Measurements from ENCODE around the gene TNMD.
A peak's percentile ranks its signal among the peaks of the same experiment; 100 is the strongest.
"Not testable (repeated sequence)": the region's sequence is repeated elsewhere in the genome, so short reads cannot be mapped to it uniquely, and the experiment has no call there.

TNMD gene

GRCh38 chrX:100584611-100585010 lies at the start of gene TNMD:
TSS of gene TNMD (plus strand) at chrX:100584936. CDS start at chrX:100585019, 83 bp downstream.
- DNase-seq, result no peak

DNA sequence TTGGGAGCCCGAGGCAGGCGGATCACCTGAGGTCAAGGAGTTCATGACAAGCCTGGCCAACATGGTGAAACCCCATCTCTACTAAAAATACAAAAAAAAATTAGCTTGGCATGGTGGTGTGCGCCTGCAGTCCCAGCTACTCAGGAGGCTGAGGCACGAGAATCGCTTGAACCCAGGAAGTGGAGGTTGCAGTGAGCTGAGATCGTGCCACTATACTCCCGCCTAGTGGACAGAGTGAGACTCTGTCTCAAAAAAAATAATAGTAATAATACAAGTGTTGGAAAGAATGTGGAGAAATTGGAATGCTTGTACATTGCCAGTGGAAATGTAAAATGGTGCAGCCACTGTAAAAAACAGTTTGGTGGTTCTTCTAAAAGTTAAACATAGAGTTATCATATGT lies 19.2 kb upstream of the TNMD start:
- DNase-seq, result not testable (repeated sequence)

GRCh38 chrX:100586747-100587146 lies 2.0 kb downstream of the TNMD start:
- no peak for DNase-seq

DNA sequence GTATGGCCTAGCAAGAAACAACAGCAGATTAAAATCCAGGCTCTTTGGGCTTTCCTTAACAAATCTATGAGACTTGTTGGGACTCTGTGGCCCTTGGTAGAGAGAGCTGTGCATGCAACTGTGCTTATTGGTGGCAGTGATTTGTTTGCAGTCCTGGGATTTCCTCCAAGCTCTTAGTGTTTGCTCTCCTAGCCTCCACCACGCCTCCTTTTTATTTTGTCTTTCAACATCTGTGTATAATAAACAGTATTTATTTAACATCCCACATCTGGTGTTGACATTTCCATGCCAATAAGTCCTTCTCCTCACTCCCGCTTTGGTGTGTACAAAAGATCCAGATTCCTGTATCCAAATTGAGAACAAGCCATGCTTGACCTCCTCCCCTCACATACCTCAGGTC lies 3.1 kb downstream of the TNMD start:
- no peak for DNase-seq

DNA sequence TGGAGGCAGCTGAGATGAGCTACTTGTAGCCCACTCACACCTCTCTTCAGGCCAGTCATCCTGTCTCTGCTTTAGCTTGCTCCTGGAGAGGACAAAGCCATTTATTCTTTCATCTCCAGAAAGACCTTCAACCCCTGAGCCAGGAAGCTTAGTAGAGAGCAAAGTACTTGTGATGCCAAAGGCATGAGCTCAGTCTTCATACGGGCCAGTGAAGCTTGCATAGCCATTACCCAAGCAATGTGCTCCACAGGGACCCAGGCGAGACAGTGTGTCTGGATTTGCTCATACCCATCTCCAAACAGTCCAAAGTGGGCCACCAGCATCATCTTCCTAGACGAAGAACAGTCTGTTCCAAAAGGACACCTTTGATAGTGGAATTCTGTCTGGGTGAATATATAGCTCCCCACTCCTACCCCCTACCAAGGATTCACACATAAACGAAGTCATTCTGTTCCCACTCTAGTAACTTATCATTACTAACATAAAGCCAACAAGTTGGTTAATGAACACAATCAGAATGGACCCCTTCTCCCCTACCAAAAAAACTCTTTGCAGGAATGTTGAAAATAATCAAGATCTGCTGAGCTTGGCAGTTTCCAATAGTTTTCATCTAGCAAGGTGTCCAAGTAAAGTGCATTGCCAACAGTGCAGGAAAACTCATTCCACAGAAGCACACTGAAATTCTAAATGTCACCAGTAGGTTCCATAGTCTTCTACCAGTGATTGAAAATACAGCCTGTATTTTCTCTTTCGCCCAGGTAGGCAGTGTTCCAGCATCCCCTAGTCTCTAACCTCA lies 6.7 kb downstream of the TNMD start:
- no peak for DNase-seq

- DNase-seq, result no peak
Observed at GRCh38 chrX:100593126-100593525, 8.4 kb downstream of the TNMD start.

- no peak for DNase-seq
Observed at GRCh38 chrX:100593581-100593980, 8.8 kb downstream of the TNMD start.

DNA sequence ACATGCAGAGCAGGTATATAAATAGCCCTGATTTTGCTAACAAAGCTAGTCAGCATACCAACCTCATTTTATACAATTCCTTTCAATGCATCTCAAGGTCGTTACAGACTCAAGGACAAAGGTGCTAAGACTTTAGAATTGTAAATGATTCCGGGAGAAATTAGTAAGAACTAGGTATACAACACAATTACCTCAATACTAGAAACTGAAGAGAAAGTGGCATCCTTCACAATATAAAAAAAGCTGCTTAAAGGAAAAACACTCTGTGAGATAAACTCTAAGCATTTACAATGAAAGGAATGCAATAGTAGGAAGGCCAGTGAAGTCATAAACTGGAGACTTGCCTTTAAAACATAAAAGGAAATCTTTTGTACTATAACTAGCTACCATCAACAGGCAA lies 11.9 kb downstream of the TNMD start:
- DNase-seq, result no peak

DNA sequence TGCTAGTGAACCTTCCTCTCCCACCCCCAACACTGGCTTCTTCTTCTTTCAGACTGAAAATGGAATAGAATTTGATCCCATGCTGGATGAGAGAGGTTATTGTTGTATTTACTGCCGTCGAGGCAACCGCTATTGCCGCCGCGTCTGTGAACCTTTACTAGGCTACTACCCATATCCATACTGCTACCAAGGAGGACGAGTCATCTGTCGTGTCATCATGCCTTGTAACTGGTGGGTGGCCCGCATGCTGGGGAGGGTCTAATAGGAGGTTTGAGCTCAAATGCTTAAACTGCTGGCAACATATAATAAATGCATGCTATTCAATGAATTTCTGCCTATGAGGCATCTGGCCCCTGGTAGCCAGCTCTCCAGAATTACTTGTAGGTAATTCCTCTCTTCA lies 14.7 kb downstream of the TNMD start:
- no peak for DNase-seq

DNA sequence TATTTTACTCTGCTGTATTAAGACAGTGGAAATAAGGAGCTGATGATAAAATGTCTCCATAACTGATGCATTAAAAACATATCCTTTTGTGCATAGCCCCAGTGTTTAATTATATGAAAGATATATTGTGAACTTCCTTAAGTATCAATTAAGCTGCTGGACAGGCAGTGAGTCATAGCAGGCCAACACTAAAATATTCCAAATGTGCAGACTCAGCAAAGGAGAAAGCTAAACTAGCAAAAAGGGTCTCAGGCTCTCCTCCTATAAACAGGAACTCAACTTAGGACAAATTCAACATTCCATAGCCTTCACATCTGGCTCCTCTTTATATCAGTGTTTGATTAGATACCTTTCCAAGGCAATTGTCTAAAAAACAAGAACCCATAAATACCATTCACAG lies 15.6 kb downstream of the TNMD start:
- DNase-seq, result no peak

- DNase-seq, result no peak
Observed at GRCh38 chrX:100600758-100601157, 16.0 kb downstream of the TNMD start.

- no peak for DNase-seq
Observed at GRCh38 chrX:100606753-100607152, 22.0 kb downstream of the TNMD start.

GRCh38 chrX:100609591-100609990 lies 24.9 kb downstream of the TNMD start:
- DNase-seq, result no peak

DNA sequence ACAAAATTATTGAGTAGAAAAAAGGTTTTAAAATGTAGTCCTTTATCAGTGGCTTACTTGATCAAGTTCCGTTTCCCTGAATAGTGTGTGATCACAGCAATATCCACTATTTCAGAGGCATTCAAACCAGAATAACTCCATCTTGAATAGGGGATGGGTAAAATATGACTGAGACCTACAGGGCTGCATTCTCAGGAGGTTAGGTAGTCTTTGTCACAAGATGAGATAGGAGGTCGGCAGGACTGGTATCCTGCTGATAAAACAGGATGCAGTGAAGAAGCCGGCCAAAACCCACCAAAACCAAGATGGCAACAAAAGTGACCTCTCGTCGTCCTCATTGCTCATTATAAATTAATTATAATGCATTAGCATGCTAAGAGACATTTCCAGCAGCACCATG lies 27.2 kb downstream of the TNMD start:
- DNase-seq, result no peak

DNA sequence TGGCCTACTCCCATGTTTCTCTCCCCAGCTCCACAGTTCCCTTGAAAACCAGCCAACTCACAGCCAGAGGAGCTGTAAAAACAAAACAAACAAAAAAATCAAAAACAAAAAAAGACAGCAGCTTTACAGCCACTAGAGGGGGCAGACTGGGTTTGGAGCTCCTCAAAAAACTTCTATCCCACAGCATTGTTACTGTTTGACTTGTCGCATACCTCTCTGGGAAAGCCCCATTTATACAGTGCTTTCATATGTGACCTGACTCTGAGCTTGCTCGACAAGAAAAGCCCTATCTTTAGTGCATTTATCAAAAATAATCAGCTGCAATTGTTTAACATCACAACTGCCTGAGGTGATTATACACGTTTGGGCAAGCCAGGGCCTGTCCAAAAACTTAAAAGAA lies 30.3 kb downstream of the TNMD start:
- no peak for DNase-seq

DNA sequence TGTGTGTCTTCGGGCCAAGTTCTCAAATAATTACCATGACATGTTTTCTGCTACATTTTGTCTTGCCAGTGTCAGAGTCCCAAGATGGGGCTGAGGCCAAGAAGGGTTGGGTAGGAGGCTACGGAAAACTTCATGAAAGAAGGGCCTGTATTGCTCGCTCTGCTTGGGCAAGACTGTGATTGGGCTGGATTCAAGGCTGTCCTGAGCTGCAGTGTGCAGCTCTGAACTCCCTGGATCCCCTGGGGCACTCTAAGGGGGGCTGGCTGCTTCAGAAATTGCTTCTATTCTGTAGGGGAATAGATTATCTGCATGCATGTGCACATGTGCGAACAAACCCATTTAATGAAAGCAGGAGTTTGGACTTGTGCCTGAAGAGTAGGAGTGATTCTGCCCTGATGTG lies 38.3 kb downstream of the TNMD start:
- peak in 1 of 56 donors; percentile 0 for DNase-seq

- no peak for DNase-seq
Observed at GRCh38 chrX:100625985-100626491, 41.3 kb downstream of the TNMD start.

GRCh38 chrX:100635040-100635439 lies 50.3 kb downstream of the TNMD start:
- DNase-seq, result no peak

- no peak for DNase-seq
Observed at GRCh38 chrX:100635989-100636320, 51.2 kb downstream of the TNMD start.

GRCh38 chrX:100636321-100636991 lies 51.7 kb downstream of the TNMD start, which contains the start of gene TSPAN6:
TSS of gene TSPAN6 (minus strand) at chrX:100636806. CDS start at chrX:100636694, 112 bp downstream.
- peak in 52 of 56 donors; percentile 1 to 80 (median 36) for DNase-seq

DNA sequence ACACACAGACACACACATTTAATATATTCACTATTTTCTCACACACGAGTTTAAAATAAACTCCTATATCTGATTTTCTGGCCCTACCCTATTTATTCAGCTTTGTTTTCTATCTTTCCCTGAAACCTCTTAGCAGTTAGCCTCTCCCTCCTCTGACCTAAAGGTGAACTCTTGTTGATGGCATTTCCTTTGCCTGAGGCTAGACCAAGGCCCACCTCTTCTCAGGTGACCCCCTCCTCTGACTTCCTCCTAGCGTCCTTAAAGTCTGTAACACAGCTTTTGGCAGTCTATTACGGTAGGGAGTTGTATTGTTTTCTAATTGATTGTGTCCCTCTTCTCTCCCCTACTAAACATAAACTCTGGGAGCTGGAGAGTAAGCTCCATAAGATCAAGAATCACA lies 57.6 kb downstream of the TNMD start:
- DNase-seq, result no peak

DNA sequence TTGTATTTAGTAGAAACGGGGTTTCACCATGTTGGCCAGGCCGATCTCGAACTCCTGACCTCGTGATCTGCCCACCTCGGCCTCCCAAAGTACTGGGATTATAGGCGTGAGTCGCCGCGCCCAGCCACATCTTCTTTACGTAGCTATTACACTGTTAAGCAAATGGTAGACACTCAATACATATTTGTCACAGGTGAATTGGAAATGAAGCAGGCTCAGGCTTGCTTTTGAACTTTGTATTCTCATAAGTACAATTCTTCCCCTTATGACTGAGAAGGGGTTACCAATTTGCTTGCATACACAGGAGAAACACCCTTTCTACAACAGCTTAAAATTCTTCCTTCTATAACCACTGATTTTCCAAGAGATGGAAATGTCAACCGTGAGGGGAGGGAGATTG lies 58.5 kb downstream of the TNMD start:
- no peak for DNase-seq

Measured in nucleus accumbens (tissue), 56 donors.